ENCODE data around the gene RBSN.

The RBSN gene

GRCh38 chr3:15102256-15102655 lies 3.3 kb upstream of the RBSN start:
- DNase-seq (ENCODE audit: extremely low read depth in 1 of 2, low read depth in 1 of 2) = no peak

GRCh38 chr3:15099364-15100098 lies 583 bp upstream of the RBSN start:
- DNase-seq (ENCODE audit: extremely low read depth in 1 of 2, low read depth in 1 of 2) = no peak

GRCh38 chr3:15097891-15098290 lies 1.1 kb downstream of the RBSN start:
- peak in 1 of 2 donors; percentile 26 for DNase-seq (ENCODE audit: extremely low read depth in 1 of 2, low read depth in 1 of 2)

GRCh38 chr3:15096046-15096445 lies 2.9 kb downstream of the RBSN start:
- no peak for DNase-seq (ENCODE audit: extremely low read depth in 1 of 2, low read depth in 1 of 2)

- no peak for DNase-seq (ENCODE audit: extremely low read depth in 1 of 2, low read depth in 1 of 2)
Measured at GRCh38 chr3:15094187-15094875, 4.6 kb downstream of the RBSN start.

- DNase-seq (ENCODE audit: extremely low read depth in 1 of 2, low read depth in 1 of 2) = no peak
Measured at GRCh38 chr3:15092686-15093085, 6.3 kb downstream of the RBSN start.

- DNase-seq (ENCODE audit: extremely low read depth in 1 of 2, low read depth in 1 of 2) = no peak
Measured at GRCh38 chr3:15091575-15091974, 7.4 kb downstream of the RBSN start.

- DNase-seq (ENCODE audit: extremely low read depth in 1 of 2, low read depth in 1 of 2) = no peak
Measured at GRCh38 chr3:15089201-15089600, 9.7 kb downstream of the RBSN start.

GRCh38 chr3:15086699-15087098 lies 12.2 kb downstream of the RBSN start:
- no peak for DNase-seq (ENCODE audit: extremely low read depth in 1 of 2, low read depth in 1 of 2)

GRCh38 chr3:15086263-15086662 lies 12.7 kb downstream of the RBSN start:
- DNase-seq (ENCODE audit: extremely low read depth in 1 of 2, low read depth in 1 of 2) = no peak

GRCh38 chr3:15083252-15083651 lies 15.7 kb downstream of the RBSN start:
- no peak for DNase-seq (ENCODE audit: extremely low read depth in 1 of 2, low read depth in 1 of 2)

- no peak for DNase-seq (ENCODE audit: extremely low read depth in 1 of 2, low read depth in 1 of 2)
Measured at GRCh38 chr3:15081960-15082664, 16.8 kb downstream of the RBSN start.

- DNase-seq (ENCODE audit: extremely low read depth in 1 of 2, low read depth in 1 of 2) = no peak
Measured at GRCh38 chr3:15079091-15079490, 19.9 kb downstream of the RBSN start.

- no peak for DNase-seq (ENCODE audit: extremely low read depth in 1 of 2, low read depth in 1 of 2)
Measured at GRCh38 chr3:15074500-15074899, 24.4 kb downstream of the RBSN start.

- DNase-seq (ENCODE audit: extremely low read depth in 1 of 2, low read depth in 1 of 2) = no peak
Measured at GRCh38 chr3:15071699-15072098, 27.2 kb downstream of the RBSN start.

- DNase-seq (ENCODE audit: extremely low read depth in 1 of 2, low read depth in 1 of 2) = no peak
Measured at GRCh38 chr3:15069441-15069840, 29.5 kb downstream of the RBSN start.

GRCh38 chr3:15066467-15066866 lies 32.5 kb downstream of the RBSN start:
- no peak for DNase-seq (ENCODE audit: extremely low read depth in 1 of 2, low read depth in 1 of 2)

GRCh38 chr3:15065550-15066007 lies 33.4 kb downstream of the RBSN start:
- DNase-seq (ENCODE audit: extremely low read depth in 1 of 2, low read depth in 1 of 2) = no peak

- DNase-seq (ENCODE audit: extremely low read depth in 1 of 2, low read depth in 1 of 2) = peak; percentile 79 to 81
Measured at GRCh38 chr3:15064835-15065549, 34.0 kb downstream of the RBSN start, which contains the start of gene MRPS25. MRPS25 (minus strand) TSS chr3:15065315; CDS start chr3:15065194, 121 bp downstream.

GRCh38 chr3:15064299-15064834 lies 34.6 kb downstream of the RBSN start:
- DNase-seq (ENCODE audit: extremely low read depth in 1 of 2, low read depth in 1 of 2) = no peak

All from stimulated activated CD8-positive, alpha-beta memory T cell treated with anti-CD3 and anti-CD28 coated beads, Interleukin-7, amount 100 ng/mL, for 48 hours (primary cell).